ENCODE results near the gene RASA3. TPM values are rescaled to one million over a fixed set of nuclear protein-coding genes. Genes with fewer than 3 reads are reported as not detected.

RASA3 gene
- polyA plus RNA-seq, 1 donor, result 23.6 TPM

- DNase-seq, result no peak
Measured at GRCh38 chr13:113965968-113966884, 166.2 kb downstream of the RASA3 start.

DNA sequence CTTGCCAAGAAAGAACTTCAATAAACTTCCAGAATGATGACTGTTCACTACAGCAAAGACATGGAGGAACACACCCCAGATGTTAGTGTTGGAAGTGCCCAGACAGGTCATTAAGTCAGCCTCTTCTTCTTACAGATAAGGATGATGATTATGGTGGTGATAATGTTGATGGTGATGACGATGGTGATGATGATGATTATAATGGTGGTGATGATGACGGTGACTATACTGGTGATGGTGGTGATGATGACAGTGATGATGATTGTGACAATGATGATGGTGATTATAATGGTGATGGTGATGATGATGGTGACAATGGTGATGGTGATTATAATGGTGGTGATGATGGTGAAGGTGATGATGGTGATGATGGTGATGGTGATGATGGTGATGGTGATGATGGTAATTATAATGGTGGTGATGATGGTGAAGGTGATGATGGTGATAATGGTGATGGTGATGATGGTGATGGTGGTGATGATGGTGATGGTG lies 167.0 kb downstream of the RASA3 start:
- DNase-seq, result no peak

DNA sequence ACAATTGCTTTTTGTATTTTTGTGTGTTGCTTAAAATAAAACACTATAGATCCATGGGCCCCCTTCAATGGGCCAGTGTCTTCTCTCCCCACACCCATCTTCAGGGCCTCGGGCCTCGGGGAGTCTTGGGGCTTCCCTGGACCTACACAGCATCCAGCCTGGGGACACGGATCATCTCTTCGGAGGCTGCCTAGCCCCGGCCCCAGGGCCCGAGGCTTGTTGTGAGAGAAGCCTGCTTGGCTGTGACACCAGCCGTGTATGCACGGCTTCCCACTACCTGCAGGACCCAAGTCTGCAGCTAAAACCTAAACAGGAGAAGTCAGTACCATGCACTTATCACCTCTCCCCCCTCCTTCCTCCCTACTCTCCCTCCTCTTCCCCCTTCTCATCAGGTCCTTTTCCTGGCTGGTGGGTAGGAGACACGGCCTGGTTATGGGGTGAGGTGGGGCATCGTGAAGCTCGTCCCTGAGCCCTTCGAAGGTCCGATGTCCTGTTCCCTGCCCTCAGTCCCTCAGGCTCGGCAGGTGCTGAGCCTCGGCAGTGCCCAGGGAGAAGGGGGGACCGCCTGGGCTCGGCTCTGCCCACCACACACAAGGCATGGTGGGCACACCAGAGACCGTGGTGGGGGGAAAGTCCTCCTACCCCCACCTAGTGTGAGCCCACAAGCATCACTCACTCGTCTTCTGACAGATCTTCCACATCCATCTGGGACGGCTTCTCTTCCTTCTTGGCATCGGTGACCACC lies 168.0 kb downstream of the RASA3 start:
- no peak for DNase-seq

GRCh38 chr13:113963376-113963775 lies 169.0 kb downstream of the RASA3 start:
- DNase-seq, result no peak

- DNase-seq, result no peak
Measured at GRCh38 chr13:113962975-113963374, 169.4 kb downstream of the RASA3 start.

- no peak for DNase-seq
Measured at GRCh38 chr13:113962386-113962785, 170.0 kb downstream of the RASA3 start.

- DNase-seq, result no peak
Measured at GRCh38 chr13:113960276-113960948, 172.0 kb downstream of the RASA3 start.

DNA sequence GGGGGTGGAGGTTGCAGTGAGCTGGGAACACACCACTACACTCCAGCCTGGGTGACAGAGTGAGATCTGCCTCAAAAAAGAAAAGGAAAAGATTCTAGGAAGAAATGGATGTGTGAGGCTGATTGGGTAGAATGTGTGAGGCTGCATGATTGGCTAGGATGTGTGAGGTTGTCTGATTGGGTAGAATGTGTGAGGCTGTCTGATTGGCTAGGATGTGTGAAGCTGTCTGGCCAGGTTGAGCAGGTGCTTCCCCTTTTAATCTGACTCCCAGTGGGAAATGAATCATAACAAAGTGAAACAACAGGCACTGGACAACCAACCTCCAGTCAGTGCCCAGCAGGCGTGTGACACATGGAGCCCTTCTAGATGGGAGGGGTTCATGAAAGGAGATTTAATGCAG lies 173.2 kb downstream of the RASA3 start:
- DNase-seq, result no peak

DNA sequence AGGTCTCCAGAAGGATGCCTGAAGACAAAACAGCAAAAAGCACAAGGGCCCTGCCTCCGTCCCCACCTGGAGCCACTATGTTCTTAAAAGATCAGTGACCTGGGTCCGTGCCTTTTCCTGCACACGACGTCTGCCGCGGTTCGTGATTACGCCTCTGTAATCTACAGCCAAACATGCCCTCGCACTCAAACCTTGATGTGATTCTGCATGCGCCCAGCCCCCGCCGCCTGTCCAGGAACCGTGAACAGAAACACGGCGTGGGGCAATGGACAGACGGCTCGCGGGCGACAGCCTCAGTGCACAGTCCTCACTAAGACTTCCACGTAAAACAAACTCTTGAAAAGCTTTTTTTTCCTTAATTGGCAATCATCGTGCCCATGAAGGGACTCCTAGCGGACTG lies 174.1 kb downstream of the RASA3 start:
- no peak for DNase-seq

DNA sequence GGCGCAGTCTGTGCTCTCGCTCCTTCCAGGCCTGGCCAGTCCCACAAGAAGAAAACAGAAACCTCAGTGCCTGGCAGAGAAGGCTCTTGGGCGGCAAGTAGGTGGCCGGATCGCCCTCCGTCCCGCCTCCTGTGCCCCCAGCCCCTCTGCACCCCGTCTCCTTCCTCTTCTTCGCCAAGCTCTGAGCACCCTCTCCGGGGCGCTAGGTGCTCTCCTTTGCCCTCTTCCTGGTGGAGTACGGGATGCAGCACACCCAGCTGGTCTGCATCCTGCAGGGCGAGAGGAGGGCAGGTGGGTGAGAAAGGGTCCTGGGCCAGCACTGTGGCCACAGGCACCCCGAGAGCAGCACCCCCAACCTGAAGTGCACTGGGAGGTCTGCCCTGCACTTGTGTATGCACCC lies 175.9 kb downstream of the RASA3 start:
- no peak for DNase-seq

DNA sequence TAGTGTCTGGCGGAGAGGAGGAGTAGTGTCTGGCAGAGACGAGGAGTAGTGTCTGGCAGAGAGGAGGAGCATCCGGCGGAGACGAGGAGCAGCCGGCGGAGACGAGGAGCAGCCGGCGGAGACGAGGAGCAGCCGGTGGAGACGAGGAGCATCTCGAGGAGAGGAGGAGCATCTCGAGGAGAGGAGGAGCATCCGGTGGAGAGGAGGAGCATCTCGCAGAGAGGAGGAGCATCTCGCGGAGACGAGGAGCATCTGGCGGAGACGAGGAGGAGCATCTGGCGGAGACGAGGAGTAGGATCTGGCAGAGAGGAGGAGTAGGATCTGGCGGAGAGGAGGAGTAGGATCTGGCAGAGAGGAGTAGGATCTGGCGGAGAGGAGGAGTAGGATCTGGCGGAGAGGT lies 176.7 kb downstream of the RASA3 start:
- DNase-seq, result no peak

- DNase-seq, result no peak
Measured at GRCh38 chr13:113955235-113955634, 177.2 kb downstream of the RASA3 start.

GRCh38 chr13:113954046-113954835 lies 178.2 kb downstream of the RASA3 start:
- DNase-seq, result no peak

DNA sequence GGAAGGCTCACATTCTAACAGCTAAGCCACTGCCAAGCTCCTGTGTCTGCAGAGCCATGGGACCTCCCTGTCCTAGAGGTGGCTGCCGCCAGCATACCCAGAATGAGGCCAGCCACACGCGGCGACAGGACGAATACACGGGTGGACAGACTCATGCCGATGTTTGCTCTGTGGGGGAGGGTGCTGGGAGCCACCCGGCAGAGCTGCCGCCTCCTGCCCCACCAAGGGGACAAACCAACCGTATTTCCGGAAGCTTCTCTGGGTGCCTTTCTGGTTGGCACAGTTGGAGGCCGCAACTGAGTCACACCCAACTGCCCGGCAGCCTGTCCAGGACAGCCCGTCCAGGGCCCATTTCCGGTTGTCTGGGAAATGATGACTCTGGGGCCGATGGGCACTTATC lies 178.9 kb downstream of the RASA3 start:
- DNase-seq, result no peak

DNA sequence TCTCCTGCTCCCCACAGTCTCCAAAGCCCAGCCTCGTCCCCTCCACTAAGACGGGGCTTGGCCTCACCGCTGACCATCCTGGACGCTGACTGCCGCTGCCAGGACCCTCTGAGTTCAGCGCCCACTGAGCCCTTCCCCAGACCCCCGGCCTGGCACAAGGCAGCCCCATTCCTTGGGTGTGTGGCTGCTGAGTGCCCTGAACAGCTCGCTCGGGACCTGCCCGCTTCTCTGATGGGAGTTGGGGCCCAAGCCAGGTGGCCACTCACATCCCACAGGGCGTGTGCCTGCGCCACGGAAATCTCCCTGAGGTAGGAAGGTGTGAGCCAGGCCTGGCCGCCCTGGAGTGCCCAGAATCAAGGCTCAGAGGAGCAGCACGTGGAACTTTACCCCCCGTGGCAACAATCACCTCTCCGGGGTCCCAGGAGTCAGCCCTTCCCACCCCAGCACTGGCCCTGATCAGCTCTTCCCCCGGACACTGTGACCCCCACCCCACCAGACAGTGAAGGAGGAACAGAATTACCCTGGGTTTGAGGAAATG lies 179.4 kb downstream of the RASA3 start:
- DNase-seq, result no peak

- DNase-seq, result no peak
Measured at GRCh38 chr13:113952151-113952982, 180.1 kb downstream of the RASA3 start.

DNA sequence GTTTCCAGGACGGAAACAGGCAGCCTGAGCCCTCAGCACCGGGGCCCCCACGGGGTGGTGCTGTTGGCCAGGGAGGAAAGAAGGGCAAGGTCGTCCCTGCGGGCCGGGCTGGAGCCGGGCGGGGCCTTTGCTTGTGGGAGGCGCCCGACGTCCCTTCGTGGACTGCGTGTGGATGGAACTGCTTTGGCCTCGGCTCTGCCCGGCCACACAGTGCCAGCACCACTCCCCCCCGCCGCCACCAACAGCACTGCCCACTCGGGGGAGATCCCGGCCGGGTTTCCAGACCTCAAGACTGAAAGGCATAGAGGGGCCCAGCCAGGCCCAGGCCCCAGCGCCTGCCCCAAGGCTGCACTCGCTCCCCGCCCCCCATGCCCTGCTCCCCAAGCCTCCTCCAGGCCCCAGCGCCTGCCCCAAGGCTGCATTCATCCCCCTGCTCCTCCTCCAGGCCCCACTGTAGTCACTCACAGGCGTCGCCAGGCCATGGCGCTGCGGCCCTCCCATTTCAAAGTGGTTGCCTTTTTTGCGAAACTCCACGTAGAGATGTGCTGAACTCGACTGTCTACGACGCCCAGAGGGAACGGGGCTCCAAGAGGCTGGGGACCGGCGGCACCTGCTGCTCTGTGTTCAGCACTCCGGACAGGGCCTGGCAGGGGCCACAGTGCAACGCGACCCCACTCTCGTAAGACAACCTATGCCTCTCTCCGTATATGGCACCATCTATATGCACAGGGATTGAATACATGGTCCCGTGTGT lies 181.0 kb downstream of the RASA3 start:
- peak; percentile 78 for DNase-seq

DNA sequence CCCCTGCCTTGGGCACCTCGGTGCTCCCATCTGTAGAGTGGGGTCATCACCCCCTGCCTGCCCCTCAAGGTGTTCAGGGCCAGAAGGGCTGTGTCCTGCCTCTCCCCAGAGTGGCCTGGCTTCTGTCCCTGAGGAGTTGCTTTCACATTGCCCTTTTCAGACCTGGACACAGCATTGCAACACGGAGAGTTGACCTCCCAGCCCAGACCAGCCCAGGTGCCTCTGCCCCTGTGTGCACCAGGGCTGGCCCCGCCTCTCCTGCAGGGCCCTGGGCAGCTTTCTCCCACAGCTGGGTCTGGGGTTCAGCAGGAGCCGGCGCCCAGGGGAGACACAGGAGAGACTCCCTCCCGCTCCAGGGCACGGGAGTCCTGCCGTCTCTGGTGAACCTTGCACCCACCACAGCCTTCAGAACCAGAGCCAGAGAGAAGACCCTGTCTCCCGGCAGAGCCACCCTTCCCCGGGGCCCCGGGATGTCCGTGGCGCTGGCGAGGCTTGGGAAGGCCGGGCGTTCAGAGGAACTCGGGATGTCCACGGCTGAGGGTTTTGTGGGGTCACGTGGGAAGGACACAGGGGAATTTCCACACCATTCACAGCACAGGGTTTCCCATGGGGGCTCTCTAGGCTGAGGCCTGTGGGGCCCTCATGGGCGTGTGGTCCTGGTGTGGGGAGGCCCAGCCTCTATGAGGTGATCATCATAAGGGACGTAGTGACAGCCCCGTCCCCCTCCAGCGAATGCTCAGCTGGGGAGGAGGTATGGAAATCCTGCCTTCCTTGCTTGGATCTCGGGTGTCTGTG lies 181.8 kb downstream of the RASA3 start:
- DNase-seq, result no peak

DNA sequence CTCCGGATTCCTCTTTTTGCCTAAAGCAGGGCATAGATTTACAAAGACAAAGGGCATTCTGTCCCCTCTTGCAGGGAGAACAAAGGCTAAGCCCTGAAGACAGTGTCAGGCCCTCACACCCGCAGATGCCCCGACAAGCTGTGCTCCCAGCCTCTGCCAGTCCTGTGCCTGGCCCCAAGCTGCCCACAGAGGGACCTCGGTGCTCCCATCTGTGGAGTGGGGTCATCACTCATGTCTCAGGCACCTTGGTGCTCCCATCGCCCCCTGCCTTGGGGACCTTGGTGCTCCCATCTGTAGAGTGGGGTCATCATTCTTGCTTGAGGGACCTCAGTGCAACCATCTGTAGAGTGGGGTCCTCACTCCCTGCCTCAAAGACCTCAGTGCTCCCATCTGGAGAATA lies 182.9 kb downstream of the RASA3 start:
- no peak for DNase-seq
